Measurements from ENCODE around the gene NOBOX. TPM values are rescaled to one million over a fixed set of nuclear protein-coding genes. Genes with fewer than 3 reads are reported as not detected.
"Not testable (repeated sequence)": the region's sequence is repeated elsewhere in the genome, so short reads cannot be mapped to it uniquely, and the experiment has no call there.

NOBOX gene
- polyA plus RNA-seq (ENCODE audit: insufficient read length in 12 of 12) = not detected
- long read RNA-seq, donor 1 = 0 reads
- long read RNA-seq, donor 2 = 0 reads
- long read RNA-seq, donor 3 = 0 reads
- long read RNA-seq, donor 4 = 0 reads
- long read RNA-seq, donor 5 = 0 reads
- long read RNA-seq, donor 6 = 0 reads
- long read RNA-seq, donor 7 = 0 reads
- long read RNA-seq, donor 8 = 0 reads
- long read RNA-seq, donor 9 = 0 reads
- long read RNA-seq, donor 10 = 0 reads
- long read RNA-seq, donor 11 = 0 reads

DNA sequence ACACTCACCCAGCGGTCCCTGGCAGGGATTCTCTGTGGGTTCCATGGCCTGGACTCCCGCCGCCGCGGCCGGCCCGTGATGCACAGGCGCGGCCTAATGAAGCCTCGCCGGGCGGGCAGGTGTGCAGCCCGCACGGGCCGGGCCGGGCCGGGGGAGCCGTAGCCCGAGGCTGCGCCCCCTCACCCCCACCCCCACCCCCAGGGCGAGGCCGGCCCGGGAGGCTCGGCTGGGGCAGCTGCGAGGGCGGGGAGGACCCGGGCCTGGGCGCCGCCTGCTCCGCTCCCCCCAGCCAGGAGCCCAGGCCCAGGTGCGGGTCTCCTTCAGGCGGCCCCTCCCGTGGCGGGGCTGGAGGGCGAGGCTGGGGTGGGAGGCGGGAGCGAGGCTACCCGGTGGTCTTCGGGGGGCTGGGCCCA is at the start of gene NOBOX:
NOBOX (minus strand) TSS at position 45 of the 413 bp plus-strand sequence.
- DNase-seq = no peak

DNA sequence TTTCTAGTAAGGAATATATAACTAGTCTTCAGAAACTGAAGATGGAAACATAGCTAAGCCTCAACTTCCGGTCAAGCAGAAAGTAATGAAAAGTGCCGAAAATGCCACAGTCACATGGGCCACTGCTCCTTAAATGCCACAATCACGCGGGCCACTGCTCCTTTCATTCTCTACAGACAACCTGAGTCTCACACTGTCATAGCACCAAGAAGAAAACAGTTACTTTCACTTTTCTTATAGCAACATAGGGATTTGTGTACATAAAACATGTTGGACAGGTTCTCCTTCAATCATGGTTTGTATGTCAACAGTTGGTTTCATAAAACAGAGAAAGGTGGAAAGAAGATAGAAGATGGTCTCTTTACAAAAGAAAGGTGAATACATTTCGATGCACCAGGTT is 48.6 kb upstream of the NOBOX start:
- DNase-seq = no peak

DNA sequence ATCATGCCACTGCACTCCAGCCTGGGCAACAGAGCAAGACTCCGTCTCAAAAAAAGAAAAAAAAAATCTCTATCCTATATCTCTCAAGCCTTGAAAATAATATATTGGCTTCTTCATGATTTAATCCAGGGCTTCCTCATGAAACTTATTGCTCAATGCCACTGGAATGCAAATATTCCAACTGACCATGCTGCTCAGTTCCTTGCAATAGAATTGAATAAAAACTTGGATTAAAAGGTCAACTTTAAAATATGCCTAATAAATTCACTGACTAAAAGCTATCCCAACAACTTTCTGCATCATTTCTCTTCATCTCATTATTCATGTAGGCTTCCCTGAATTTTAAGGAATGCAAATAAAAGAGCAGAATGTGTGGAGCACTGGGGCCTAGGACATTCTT is 42.1 kb upstream of the NOBOX start:
- DNase-seq = no peak

DNA sequence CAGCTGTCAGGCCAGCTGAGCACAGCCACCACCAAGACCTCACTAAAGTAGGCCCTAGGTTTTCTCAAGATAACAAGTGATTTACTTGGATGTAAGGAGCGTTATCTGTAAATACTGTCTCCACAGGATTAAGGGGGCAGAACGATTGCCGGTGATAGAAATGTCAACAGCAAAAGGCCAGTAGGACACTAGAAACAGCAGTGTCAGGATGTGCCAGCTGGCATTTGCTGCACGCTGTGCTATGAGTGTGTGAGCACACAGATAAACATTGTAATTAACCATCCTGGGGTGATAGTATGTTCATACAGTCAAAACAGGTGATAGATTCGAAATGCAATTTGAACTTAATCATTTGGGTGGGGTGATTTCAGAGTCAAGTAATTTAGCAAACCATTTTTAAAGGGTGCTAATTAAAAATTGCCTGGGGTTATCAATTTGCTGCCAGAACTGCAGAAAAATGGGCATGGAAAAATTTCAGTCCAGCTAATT is 36.3 kb upstream of the NOBOX start:
- DNase-seq = no peak

DNA sequence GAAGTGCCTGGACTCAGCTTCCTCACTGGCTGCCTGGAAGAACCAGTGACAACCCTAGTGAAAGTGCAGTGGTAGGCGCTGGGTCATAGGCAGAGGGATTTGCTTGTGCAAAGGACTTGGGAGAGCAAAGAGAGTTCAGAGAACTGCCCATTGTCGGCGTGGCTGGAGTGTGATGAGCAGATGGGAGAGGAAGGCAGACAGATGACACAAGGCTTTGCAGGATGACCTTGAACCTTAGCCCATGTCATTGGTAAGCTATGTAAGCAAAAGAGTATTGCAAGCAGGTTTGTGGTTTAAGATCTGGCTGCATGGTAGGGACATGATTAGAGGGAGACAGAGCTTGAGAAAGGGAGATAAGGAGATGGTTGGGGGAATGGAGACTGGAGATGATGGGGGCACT is 35.3 kb upstream of the NOBOX start:
- no peak for DNase-seq

DNA sequence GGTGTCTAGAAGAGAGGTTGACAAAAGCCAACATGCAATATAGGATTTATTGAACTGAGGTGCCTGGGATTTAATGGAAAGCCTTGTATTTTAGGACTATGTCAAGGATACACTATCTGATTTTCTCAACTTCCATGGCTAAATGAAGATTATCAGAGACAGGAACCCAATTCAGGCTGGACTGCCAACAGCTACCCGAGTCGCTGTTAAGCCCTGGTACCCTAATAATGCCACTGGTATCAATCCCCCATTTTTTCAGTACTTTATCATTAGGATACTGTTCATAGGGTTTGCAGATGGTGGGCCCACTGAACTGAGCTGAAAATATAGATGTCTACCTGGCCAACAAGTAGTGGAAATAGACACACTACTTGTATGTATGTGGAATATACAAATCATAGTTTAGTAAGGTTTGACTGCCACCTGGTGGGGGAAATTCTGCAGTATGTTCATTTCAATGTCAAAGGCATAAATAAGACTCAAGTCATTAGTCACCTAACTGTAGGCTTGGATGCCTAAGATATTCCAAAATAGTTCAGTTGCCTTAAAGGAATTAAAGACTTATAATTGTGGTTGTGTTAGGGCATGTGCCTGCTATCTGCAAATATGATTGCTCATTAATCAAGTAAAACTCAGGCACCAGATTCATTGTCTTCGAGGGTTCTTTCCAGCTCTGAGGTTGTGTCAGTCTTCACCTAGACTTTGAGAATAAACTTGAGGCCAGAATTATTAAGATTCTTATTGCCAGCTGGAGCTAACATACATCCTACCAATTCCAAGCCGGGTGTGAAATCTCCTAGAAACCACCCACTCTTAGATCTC is 34.1 kb upstream of the NOBOX start:
- peak; percentile 57 for DNase-seq

DNA sequence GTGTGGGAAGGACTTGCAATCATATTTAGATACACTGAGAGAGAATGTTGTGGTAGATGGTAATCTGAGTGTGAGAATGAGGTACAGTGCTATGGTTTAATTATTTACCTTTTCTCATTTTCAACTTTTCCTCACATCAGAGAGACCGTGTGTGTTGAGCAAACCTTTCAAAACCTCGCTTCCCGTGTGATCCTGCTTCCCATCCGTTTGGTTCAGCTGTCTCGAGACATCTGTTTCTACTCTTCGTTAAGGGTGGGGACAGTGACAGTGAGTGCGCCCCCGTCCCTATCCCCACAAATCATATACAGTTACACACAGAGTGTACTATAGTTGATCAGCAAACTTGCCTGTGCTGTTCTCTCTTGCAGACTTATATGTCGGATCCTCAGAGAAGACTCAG is 33.0 kb upstream of the NOBOX start:
- no peak for DNase-seq

DNA sequence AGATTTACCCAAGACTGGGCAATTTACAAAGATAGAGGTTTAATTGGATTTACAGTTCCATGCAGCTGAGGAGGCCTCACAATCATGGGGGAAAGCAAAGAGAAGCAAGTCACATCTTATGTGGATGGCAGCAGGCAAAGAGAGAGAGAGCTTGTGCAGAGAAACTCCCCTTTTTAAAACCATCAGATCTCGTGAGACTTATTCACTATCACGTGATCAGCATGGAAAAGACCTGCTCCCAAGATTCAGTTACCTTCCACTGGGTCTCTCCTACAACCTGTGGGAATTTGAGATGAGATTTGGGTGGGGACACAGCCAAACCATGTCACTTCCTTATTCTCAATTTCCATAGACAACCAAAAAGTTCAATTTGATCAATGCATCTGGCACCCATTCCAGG is 24.9 kb upstream of the NOBOX start:
- DNase-seq = no peak

DNA sequence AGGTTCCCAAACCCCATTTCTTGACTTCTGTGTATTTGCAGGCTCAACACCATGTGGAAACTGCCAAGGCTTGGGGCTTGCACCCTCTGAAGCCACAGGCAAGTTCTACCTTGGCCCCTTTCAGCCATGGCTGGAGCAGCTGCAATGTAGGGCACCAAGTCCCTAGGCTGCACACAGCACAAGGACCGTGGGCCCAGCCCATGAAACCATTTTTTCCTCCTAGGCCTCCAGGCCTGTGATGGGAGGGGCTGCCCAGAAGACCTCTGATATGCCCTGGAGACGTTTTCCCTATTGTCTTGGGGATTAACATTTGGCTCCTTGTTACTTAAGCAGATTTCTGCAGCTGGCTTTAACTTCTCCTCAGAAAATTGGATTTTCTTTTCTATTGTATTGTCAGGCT is 24.0 kb upstream of the NOBOX start:
- not testable (repeated sequence) for DNase-seq

DNA sequence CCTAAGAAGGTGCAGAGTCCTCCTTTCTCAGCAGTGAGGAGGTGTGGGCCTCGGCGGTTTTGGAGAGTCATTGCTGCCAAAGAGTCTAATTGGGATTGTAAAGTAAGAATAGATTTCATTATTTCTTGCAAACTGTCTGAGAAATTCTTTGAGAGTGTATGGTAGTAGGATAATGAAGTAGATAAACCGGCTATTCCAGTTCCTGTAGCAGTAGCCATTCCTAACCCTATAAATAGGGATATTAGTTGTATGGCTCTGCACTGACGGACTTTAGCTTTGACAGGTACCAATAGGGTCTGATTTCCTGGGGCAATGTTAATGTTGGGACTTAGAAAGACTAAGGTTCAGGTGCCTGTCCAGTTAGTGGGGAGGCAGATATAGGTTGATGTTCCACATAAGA is 15.4 kb upstream of the NOBOX start:
- not testable (repeated sequence) for DNase-seq

DNA sequence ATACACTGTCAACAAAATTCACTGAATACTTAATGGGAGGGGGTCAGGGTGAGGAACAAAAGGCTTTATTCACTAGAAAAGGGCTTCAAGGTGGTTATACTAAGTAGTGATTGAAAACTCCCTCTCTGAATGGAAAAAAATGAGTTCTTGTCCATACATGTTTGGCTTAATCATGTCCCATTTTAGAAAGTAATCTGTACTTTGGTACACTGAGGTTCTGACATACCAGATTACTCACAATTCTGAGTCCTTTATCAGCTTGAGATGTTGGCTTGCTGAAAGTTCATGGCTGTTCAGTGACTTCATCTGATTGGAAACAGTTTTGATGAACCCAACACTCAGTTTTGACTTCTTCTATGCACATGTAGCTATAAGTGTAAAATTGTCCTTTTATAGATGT is 12.8 kb upstream of the NOBOX start:
- DNase-seq = no peak

DNA sequence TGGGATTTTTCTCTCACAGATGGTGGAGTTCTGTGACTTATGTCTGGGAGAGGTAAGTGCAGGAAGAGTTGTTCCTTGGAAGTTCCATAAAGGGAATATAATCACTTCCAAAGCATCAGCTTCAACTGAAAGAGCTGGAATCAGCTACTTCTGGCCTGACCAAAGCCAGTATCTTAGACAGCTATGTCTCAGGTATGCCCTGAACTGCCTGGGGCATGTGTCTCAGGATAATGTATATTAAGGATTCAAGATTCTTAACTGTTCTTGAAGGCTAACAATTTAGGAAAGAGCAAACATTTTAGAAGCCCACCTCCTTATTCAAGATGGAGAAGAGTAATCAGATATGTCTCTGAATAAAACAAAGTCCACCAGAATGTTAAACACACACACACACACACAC is 12.4 kb upstream of the NOBOX start:
- DNase-seq = no peak

DNA sequence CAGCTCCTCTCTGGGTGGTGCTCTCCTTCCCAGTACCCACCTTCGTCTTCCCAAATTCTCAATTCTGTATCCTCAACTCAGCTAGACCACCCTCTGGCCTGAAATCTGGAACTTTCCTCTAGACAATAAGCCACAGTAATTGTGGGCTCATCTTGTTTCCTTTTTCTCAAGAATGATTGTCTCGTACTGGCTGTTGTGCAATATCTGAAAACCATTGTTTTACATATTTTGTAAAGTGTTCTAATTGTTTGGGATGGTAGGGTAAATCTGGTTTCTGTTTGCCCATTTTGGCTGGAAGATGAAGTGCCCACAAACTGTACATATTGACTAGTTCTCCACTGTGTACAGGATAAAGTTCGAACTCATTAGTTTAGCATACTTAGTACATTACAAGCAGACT is 11.3 kb upstream of the NOBOX start:
- DNase-seq = no peak

DNA sequence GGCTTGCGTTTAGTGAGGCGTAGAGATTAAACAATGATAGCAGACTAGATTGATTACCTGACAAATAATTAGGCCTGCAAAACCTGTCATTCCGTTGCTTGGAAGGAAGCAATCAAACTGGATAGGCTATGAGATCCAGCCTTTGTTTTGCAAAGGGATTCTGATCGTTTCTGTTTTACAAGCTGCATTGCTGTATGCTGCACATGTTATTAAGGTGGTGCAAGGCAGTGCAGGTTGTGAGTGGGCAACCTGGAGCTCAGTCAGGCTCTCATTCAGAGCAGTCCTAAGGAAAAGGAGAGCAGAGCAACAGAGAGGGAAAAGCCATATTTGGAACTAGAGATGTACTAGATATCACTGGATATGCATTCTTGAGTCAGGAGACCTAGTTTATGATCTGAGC is 6.9 kb upstream of the NOBOX start:
- no peak for DNase-seq

DNA sequence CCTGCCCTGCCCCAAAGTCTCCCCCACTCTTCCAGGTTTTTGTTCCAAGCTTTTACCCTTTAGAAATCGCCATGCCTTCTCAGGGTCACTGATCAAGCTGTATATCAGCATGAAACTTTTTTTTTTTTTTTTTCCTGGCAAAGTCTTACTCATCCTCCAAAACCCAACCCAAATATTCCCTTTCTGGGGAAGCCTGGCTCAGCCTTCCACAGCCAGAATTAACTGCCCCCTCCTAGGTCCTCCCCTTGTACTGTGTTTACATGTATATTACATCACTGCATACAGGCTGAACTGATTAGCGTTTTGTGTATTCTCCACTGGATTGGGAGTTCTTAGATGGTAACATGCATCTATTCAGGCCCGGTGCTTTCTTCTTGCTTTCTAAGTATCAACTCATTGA is 4.6 kb upstream of the NOBOX start:
- DNase-seq = no peak

DNA sequence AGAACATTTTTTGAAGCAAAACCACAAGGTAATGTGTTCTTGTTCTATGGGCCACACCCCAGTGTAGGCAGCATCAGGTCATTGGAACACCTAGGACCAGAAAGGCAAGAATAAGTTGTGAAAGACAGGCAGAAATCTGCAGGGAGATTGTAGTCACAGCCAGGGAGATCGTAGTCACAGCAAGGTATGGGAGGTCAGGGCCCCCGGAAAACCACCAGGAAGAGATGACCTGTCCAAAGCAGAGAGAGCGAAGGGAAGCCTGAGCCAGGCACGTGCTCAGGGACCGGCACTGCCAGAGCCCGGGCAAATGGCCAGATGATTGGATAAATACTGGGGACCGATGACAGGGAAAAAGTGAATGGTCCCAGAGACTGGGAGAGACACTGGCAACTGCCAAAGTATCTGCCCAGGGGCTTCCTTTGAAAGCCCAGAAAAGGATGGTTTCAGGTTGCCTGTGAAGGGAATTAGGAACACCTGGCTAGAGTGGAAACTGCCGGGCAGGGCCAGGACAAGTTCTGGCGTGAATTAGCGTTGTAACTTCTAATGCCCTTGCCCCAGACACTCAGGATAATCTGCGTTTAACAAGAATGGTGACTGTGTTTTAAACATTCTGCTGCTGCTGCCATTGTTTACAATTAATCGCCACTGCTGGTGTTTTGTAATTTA is 3.9 kb upstream of the NOBOX start:
- DNase-seq = no peak

DNA sequence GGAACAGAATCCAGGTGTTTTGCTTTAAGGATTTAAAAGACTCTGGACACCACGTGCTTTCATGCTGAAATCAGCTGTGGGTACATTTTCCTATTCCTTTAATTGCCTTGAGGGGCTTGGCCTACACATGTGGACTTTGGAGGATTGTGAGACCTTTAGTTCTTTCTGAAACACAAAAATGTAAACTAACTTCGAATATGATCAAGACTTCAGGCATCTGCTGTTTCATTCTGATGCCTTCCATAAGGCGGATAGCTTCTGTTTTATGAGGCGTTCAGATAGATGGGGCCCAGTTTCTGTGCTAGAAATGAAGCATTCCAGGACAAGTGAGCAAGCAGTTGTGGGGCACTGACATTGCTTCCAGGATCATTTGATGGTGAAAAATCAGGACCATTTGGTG is 1.5 kb upstream of the NOBOX start:
- no peak for DNase-seq

DNA sequence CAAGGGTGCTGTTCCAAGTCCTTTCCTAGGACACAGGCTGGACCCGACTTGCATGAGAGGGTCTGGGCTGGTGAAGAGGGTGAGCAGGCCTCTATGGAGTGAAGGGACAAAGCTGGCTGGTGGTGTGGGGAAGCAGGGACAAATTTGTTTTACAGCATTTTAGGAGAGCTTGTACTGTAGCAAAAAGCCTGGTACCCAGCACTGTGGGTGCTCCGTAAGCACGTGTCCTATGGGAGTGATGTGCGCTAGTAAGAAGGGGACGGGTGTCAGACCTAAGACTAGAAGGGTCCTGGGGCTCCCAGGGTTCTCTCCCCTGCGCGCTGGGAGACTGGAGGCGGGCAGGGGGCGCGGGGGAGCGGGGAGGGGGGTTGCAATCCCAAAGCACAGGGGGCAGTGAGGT is 391 bp downstream of the NOBOX start:
- DNase-seq = no peak

DNA sequence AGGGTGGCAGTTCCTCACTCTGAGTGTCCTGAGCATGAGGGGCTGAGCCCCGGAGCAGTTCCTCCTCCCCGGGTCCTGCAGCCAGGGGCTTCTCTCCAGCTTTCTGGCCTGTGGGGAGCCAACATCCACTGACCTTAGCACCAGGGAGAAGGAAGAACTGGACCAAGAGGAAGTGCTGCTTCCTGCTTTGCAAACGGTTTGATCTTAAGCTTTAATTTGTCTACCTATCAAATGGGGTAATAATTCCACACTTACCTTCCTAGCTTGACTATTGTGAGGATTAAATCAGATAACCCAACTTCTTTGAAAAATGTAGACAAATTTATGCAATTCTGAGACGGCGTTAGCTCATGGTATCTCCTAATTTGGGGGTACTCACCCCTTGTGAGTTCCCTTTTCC is 2.0 kb downstream of the NOBOX start:
- no peak for DNase-seq

DNA sequence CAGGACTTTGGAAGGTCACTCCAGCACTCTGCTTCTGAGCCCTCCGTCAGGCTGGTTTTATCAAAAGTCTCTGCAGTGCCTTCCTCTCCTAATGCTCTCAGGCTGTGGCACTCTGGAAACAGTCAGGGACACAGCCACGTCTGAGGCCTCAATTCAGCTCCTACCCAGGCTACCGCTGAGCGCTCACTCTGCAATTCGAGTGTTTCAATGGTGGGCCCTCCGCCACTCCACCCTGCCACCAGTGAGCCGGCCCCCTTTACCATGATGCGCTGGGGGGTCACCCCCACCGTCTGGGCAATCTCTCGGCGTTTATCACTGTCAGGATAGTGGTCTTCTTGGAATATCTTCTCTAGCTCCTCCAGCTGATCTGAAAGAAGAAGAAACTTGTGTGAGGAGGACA is 3.5 kb downstream of the NOBOX start:
- no peak for DNase-seq

DNA sequence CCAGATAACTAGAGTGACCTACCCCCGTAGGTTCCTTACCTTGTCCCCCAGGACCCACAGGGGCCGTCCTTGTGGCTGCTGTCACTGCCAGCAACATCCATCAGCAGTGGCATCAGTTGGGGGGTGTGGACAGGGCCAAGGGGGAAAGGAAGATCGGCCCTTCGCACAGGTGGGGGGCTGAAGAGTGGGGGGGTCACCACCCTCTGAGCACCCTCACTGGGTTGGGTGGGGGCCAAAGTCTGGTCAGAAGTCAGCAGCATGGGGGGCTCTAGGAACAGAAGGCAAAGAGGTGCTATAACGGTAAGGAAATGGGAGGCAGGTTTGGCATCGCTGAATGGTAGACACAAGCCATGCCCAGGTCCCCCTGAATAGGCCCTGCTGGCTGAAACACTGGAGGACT is 4.6 kb downstream of the NOBOX start:
- no peak for DNase-seq

DNA sequence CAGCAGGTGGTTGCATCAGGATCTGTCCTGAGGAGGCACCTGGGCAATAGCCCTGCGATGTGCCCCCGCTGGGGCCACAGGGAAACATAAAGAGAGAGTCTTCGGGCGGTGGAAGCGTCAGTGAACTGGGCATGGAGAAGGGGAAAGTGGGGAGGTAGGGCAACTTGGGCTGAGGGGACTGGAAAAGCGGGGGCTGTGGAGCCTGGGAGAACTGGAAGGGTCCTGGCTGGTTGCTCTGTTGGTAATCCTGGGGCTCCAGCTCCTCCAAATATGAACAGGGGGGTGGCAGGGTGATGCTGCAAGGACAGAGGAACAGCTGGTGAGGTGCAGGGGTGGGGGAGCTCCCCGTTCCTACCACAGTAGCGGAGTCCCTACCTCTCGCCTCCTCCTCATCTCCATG is 5.2 kb downstream of the NOBOX start:
- DNase-seq = no peak

DNA sequence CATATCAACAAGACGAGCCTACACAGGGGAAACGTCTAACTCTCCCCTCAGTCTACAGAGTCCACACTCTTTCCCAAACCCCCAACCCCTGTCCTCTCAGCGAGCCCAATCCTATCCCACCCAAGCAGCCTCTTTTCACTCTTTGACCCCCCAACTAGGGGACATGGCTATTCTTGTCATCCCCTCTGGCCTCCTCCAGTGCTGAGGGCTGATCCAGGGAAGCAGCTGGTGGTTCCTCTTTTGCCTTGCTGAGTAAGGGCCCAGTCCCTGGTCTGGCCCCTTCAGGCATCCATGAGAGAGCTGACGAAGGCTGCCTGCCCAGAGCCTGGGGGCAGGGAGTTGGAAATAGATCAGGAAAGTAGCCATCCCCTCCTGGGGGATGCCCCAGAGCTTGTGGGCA is 6.4 kb downstream of the NOBOX start:
- no peak for DNase-seq

Data from muscle of arm (tissue), 14 donors.